HG03575 (cell line): Measurements from ENCODE around the gene TMC3.
"Not testable (repeated sequence)": the region's sequence is repeated elsewhere in the genome, so short reads cannot be mapped to it uniquely, and the experiment has no call there.

ENCODE experiments used
- ATAC-seq: cut with Tn5 transposase; IDR thresholded peaks from one replicate; pipeline ENCODE4 v1.9.1; 2021; ENCODE audit not compliant: unreplicated experiment, insufficient number of reproducible peaks, low FRiP score; ENCODE audit errors: extremely low read depth

The TMC3 gene

GRCh38 chr15:81357180-81357686, 16.8 kb downstream of the TMC3 start:
- no peak for ATAC-seq

- ATAC-seq: no peak
These were observed 17.8 kb downstream of the TMC3 start for GRCh38 chr15:81356252-81356651.

- no peak for ATAC-seq
These were observed 22.4 kb downstream of the TMC3 start for GRCh38 chr15:81351651-81352050.

- no peak for ATAC-seq
These were observed 24.7 kb downstream of the TMC3 start for GRCh38 chr15:81349271-81349670.

- ATAC-seq: not testable (repeated sequence)
These were observed 25.3 kb downstream of the TMC3 start for GRCh38 chr15:81348691-81349090.

GRCh38 chr15:81347910-81348309, 26.1 kb downstream of the TMC3 start:
- ATAC-seq: no peak

GRCh38 chr15:81346611-81347010, 27.4 kb downstream of the TMC3 start:
- ATAC-seq: no peak

GRCh38 chr15:81343371-81343770, 30.6 kb downstream of the TMC3 start:
- ATAC-seq: no peak

GRCh38 chr15:81341351-81341750, 32.7 kb downstream of the TMC3 start:
- no peak for ATAC-seq

- ATAC-seq: no peak
These were observed 34.2 kb downstream of the TMC3 start for GRCh38 chr15:81339851-81340250.

GRCh38 chr15:81339321-81339720, 34.7 kb downstream of the TMC3 start:
- no peak for ATAC-seq

- no peak for ATAC-seq
These were observed 35.6 kb downstream of the TMC3 start for GRCh38 chr15:81338170-81339007.

- ATAC-seq: no peak
These were observed 36.3 kb downstream of the TMC3 start for GRCh38 chr15:81337713-81338157.

- ATAC-seq: no peak
These were observed 36.8 kb downstream of the TMC3 start for GRCh38 chr15:81337241-81337640.

- no peak for ATAC-seq
These were observed 37.4 kb downstream of the TMC3 start for GRCh38 chr15:81336568-81336967.

- no peak for ATAC-seq
These were observed 38.4 kb downstream of the TMC3 start for GRCh38 chr15:81335631-81336030.

GRCh38 chr15:81334768-81335435, 39.1 kb downstream of the TMC3 start:
- no peak for ATAC-seq

- no peak for ATAC-seq
These were observed 40.6 kb downstream of the TMC3 start for GRCh38 chr15:81333363-81333762.

GRCh38 chr15:81332326-81332725, 41.7 kb downstream of the TMC3 start:
- no peak for ATAC-seq

- ATAC-seq: no peak
These were observed 42.4 kb downstream of the TMC3 start for GRCh38 chr15:81331600-81331999.
